ENCODE results near the gene SSNA1. TPM values are rescaled to one million over a fixed set of nuclear protein-coding genes. Genes with fewer than 3 reads are reported as not detected.
A peak's percentile ranks its signal among the peaks of the same experiment; 100 is the strongest.

The SSNA1 gene
- total and polyA plus RNA-seq, 4 experiments from 2014 or later: 48.6 to 161 (median 83.1) TPM

DNA sequence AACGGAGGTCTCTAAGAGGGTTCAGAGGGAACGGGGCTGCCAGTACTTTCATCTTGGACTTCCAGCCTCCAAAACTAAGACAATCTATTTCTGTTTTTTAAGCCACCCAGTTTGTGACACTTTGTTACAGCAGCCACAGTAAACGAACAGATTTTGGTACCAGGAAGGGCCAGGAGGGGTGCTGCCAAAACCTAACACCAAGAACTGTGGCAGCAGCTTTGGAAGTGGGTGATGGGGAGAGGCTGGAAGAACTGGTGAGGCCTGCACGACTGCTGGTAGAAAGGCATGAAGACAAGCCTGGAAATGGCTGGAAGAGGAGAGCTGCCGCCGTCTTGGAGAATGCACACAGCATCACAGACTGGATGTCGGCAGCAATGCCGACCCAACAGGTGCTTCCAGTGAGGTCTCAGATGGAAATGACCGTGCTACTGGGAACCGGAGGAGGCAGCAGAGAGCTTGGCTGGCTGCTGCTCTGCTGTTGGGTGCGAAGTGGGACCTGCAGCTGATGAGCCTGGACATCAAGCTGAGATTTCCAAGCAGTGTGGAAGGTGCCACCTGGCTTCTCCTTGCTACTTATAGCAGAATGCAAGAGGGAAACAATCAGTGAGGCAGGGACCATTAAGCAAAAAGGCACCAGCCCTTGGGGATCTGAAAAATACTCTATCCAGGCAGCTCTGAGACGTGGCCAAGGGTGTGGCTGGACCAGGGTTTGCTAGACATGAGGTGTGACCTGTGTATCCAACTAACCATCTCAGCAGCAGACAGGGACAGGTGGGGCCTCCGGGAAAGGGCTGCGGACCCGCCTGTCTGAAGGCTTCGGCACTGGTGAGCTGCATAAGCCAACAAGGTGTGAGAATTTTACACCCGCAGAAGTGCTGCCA is 11.9 kb upstream of the SSNA1 start:
- DNase-seq: peak in 3 of 5 donors; percentile 21 to 31 (median 23)
- H3K4me1 ChIP-seq (ENCODE audit: insufficient read depth, low read length): no peaks in the 10 kb centered on the region
- ChIA-PET POLR2A (ENCODE audit: partially characterized antibody) (interaction anchor here (0.8 to 2.5 kb wide), 5 partner anchors 12 to 64 kb away, joined by 3 to 8 read pairs (median 5); partner anchors contain the start of genes ANAPC2, SSNA1, TPRN and TUBB4B), CTCF (ENCODE audit: partially characterized antibody) (interaction anchor here (0.8 to 1.5 kb wide), 6 partner anchors 12 to 60 kb away, joined by 3 to 4 read pairs (median 4); partner anchors contain the start of genes ANAPC2, RNF224 and SSNA1)
- H3K4me3 Mint-ChIP-seq: peak overlapping the region in 1 of 8 donors; percentile 25
- H3K27ac ChIP-seq (ENCODE audit: low read depth, low read length): no peak overlapping the region
- peaks cover 0 to under 1% of the 10 kb centered on the region in 2 donors for H3K27me3 Mint-ChIP-seq
- peaks cover 12% of the 10 kb centered on the region for H3K36me3 ChIP-seq (ENCODE audit: insufficient read depth, low read length)
- H3K9me3 ChIP-seq (ENCODE audit: control insufficient read depth in 1 of 2, low read length in 2 of 2): no peaks in the 10 kb centered on the region
- intact Hi-C loops (cut with micrococcal nuclease): loop anchor here (1.0 kb wide), 1 partner anchor 51 kb away; the partner anchor contains the start of gene RNF224
- peaks cover 2 to 13% (median 7%) of the 10 kb centered on the region in 4 donors for H3K4me1 Mint-ChIP-seq
- H3K27me3 ChIP-seq (ENCODE audit: insufficient read depth, low read length): peaks cover 4% of the 10 kb centered on the region
- H3K9me3 Mint-ChIP-seq: no peaks in the 10 kb centered on the region
- peaks cover 4 to 17% of the 10 kb centered on the region in 2 donors for H3K36me3 Mint-ChIP-seq
- H3K27ac Mint-ChIP-seq: peak overlapping the region in 2 of 7 donors; percentile 42 to 59
- no peak overlapping the region for H3K4me3 ChIP-seq (ENCODE audit: low read length in 2 of 2)

DNA sequence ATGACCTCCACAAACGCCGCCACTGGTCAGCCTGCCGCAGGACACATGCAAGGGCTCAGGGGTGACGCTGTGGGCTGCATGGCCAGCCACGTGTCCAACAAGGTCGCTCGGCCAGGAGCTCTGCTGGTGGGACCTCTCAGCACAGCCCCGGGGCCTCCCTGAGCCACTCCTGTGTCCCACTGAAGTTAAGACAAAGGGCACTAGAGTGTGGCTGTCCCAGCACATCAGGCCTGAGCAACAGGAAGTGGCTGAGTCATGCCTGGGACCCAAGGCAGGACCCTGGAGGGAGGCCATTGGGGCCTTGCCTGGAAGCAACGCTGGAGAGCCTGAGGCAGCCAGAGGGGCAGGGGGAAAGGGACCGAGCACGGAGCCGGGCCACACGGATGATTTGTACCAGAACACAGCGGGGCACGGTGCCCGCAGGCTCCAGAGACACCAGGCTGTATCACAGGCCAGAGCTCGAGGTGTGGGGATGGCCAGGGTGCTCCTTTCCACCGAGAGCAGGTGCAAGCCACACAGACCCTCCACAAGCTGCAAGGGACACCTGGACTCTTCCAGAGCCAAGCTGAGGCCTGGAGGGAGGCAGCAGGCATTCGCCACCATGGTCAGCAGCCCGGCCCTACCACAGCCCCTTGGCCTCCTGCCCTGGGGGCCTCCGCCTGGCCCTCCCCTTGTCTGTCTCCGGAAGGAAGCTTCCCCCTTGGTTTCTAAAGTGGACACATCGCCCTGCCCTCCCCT is 10.1 kb upstream of the SSNA1 start:
- CTCF ChIA-PET (ENCODE audit: partially characterized antibody): no interaction called here
- peaks cover 9 to 24% of the 10 kb centered on the region in 2 donors for H3K36me3 Mint-ChIP-seq

DNA sequence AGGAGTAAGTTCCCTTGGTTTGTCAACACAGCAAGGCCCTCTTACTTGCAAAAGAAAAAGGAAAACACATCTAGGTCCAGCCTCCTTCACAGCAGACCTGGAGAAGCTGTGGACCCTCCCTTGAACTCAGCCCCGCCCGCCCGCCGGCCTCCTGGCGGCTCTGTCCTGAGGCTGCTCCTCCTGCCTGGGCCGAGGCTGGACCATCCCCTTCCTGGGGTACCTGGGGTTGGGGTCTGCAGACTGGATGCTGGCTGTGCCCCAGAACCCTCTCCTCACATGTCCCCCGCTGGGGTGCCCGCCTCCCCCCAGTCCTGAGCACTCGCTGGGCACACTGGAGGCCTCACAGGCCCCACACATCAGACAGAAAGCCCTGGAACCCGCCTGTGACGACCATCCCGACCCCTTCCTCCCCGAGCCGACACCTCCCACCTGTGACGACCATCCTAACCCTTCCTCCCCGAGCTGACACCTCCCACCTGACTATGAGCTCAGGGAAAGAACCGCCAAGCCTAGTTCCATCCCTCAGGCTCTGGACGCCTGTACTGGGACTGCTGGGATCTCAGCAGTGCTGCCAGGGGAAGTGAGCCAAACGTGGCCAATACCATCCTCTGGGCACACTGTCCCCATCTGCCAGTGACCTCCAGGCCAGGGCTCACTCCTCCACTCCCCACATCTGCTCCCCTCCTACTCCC is 9.4 kb upstream of the SSNA1 start:
- Mint-ChIP-seq H3K27me3 (no peaks in the 10 kb centered on the region), H3K4me1 (peaks cover 3 to 12% (median 7%) of the 10 kb centered on the region in 4 donors), H3K36me3 (peaks cover 10 to 29% of the 10 kb centered on the region in 2 donors), H3K9me3 (no peaks in the 10 kb centered on the region), H3K27ac (no peak overlapping the region), H3K4me3 (no peak overlapping the region)
- POLR2A ChIA-PET (ENCODE audit: partially characterized antibody): no interaction called here
- CTCF ChIA-PET (ENCODE audit: partially characterized antibody): no interaction called here
- no peak for DNase-seq
- Histone ChIP-seq H3K4me3 (ENCODE audit: low read length in 2 of 2) (no peak overlapping the region), H3K4me1 (ENCODE audit: insufficient read depth, low read length) (no peaks in the 10 kb centered on the region), H3K27ac (ENCODE audit: low read depth, low read length) (no peak overlapping the region), H3K27me3 (ENCODE audit: insufficient read depth, low read length) (no peaks in the 10 kb centered on the region), H3K9me3 (ENCODE audit: control insufficient read depth in 1 of 2, low read length in 2 of 2) (no peaks in the 10 kb centered on the region), H3K36me3 (ENCODE audit: insufficient read depth, low read length) (peaks cover 29% of the 10 kb centered on the region)
- intact Hi-C loops (cut with micrococcal nuclease): no loop called here

More for the DNA sequence above, 10.1 kb upstream of the SSNA1 start:
- H3K27ac ChIP-seq (ENCODE audit: low read depth, low read length): no peak overlapping the region
- H3K27me3 ChIP-seq (ENCODE audit: insufficient read depth, low read length): no peaks in the 10 kb centered on the region
- H3K9me3 Mint-ChIP-seq: no peaks in the 10 kb centered on the region
- intact Hi-C loops (cut with micrococcal nuclease): no loop called here
- no peak for DNase-seq
- no peaks in the 10 kb centered on the region for H3K9me3 ChIP-seq (ENCODE audit: control insufficient read depth in 1 of 2, low read length in 2 of 2)
- peaks cover 22% of the 10 kb centered on the region for H3K36me3 ChIP-seq (ENCODE audit: insufficient read depth, low read length)
- peaks cover 2 to 10% (median 7%) of the 10 kb centered on the region in 4 donors for H3K4me1 Mint-ChIP-seq
- H3K27ac Mint-ChIP-seq: no peak overlapping the region
- H3K4me3 Mint-ChIP-seq: no peak overlapping the region
- POLR2A ChIA-PET (ENCODE audit: partially characterized antibody): no interaction called here
- no peaks in the 10 kb centered on the region for H3K4me1 ChIP-seq (ENCODE audit: insufficient read depth, low read length)
- no peaks in the 10 kb centered on the region for H3K27me3 Mint-ChIP-seq
- H3K4me3 ChIP-seq (ENCODE audit: low read length in 2 of 2): no peak overlapping the region

DNA sequence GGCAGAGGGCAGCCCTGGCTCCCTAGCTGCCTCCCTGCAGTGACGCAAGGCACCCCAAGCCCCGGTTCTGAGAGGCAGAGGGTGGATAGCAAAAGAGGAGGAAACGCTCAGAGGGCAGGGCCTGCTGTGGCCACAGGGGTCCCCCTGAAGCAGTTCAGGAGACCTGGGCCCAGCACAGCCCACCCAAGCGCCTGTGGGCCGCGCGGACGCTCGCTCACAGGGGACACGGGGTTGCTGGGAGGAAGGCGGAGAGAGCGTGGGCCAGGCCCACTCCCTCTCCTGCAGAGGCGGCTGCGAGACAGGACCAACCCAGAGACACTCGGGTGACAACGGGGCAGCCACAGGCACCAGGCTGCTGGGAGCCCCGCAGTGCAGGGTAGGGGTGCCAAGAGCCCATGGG is 8.7 kb upstream of the SSNA1 start:
- peaks cover 31% of the 10 kb centered on the region for H3K36me3 ChIP-seq (ENCODE audit: insufficient read depth, low read length)
- no peak overlapping the region for H3K4me3 ChIP-seq (ENCODE audit: low read length in 2 of 2)
- intact Hi-C loops (cut with micrococcal nuclease): no loop called here
- H3K9me3 Mint-ChIP-seq: peaks cover 0 to 2% (median 0%) of the 10 kb centered on the region in 8 donors
- no peak overlapping the region for H3K27ac Mint-ChIP-seq
- no peaks in the 10 kb centered on the region for H3K27me3 Mint-ChIP-seq
- H3K9me3 ChIP-seq (ENCODE audit: control insufficient read depth in 1 of 2, low read length in 2 of 2): no peaks in the 10 kb centered on the region
- H3K4me1 Mint-ChIP-seq: peaks cover 7 to 19% (median 8%) of the 10 kb centered on the region in 4 donors
- DNase-seq: no peak
- ChIA-PET POLR2A (ENCODE audit: partially characterized antibody) (no interaction called here), CTCF (ENCODE audit: partially characterized antibody) (no interaction called here)
- peaks cover 15 to 33% of the 10 kb centered on the region in 2 donors for H3K36me3 Mint-ChIP-seq
- H3K27me3 ChIP-seq (ENCODE audit: insufficient read depth, low read length): no peaks in the 10 kb centered on the region
- no peaks in the 10 kb centered on the region for H3K4me1 ChIP-seq (ENCODE audit: insufficient read depth, low read length)
- H3K27ac ChIP-seq (ENCODE audit: low read depth, low read length): no peak overlapping the region
- no peak overlapping the region for H3K4me3 Mint-ChIP-seq

DNA sequence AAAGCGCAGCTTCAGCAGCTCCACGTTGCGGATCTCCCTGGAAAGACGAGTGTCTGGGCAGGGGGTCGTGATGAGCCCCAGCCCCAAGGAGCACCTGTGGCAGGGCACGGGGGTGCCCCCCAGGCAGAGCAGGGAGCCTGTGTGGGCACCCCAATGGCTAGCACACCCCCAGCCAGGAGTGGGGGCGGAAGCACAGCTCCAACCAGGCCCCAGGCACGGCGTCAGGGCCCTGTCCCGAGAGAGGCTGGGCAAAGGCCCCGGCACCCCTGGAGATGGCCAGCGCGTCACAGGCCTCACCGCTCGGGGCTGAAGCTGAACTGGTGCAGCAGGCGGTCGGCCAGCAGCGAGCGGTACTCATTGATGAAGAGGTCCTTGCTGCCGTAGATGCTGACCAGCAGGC is 8.0 kb upstream of the SSNA1 start:
- peaks cover 7 to 22% (median 8%) of the 10 kb centered on the region in 4 donors for H3K4me1 Mint-ChIP-seq
- no peak overlapping the region for H3K4me3 ChIP-seq (ENCODE audit: low read length in 2 of 2)
- peaks cover 15 to 33% of the 10 kb centered on the region in 2 donors for H3K36me3 Mint-ChIP-seq
- DNase-seq: no peak
- H3K9me3 ChIP-seq (ENCODE audit: control insufficient read depth in 1 of 2, low read length in 2 of 2): no peaks in the 10 kb centered on the region
- peaks cover 0 to 2% (median 0%) of the 10 kb centered on the region in 8 donors for H3K9me3 Mint-ChIP-seq
- intact Hi-C loops (cut with micrococcal nuclease): no loop called here
- H3K27me3 ChIP-seq (ENCODE audit: insufficient read depth, low read length): no peaks in the 10 kb centered on the region
- H3K27ac Mint-ChIP-seq: no peak overlapping the region
- H3K4me3 Mint-ChIP-seq: no peak overlapping the region
- CTCF ChIA-PET (ENCODE audit: partially characterized antibody): no interaction called here
- peaks cover under 1% of the 10 kb centered on the region for H3K4me1 ChIP-seq (ENCODE audit: insufficient read depth, low read length)
- peaks cover 34% of the 10 kb centered on the region for H3K36me3 ChIP-seq (ENCODE audit: insufficient read depth, low read length)
- no peaks in the 10 kb centered on the region for H3K27me3 Mint-ChIP-seq
- no peak overlapping the region for H3K27ac ChIP-seq (ENCODE audit: low read depth, low read length)
- POLR2A ChIA-PET (ENCODE audit: partially characterized antibody): interaction anchor here (1.4 kb wide), 2 partner anchors 21 to 53 kb away, joined by 3 read pairs; no protein-coding TSS in a partner anchor

DNA sequence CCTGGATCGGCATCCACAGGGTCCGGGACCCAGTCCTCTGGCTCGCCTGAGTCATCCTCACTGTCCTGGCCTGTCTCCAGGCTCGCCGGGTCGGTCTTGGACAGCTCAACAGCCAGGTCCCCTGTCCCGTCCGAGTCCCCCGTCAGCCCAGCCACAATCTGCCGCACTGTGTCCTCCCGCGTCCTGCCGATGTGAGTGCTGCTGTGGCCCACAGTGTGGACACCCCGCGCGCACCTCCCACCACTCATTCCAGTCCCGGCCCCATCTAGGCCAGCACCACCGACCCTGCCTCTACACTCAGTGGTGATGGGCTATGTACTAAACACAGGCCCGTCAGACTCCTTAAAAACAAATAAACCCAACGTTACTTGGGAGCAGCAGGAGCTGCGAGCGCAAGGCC is 6.8 kb upstream of the SSNA1 start:
- DNase-seq: no peak
- H3K4me3 ChIP-seq (ENCODE audit: low read length in 2 of 2): no peak overlapping the region
- peaks cover 11% of the 10 kb centered on the region for H3K4me1 ChIP-seq (ENCODE audit: insufficient read depth, low read length)
- no peak overlapping the region for H3K27ac ChIP-seq (ENCODE audit: low read depth, low read length)
- intact Hi-C loops (cut with micrococcal nuclease): no loop called here
- no peaks in the 10 kb centered on the region for H3K27me3 ChIP-seq (ENCODE audit: insufficient read depth, low read length)
- peaks cover 3 to 26% (median 9%) of the 10 kb centered on the region in 4 donors for H3K4me1 Mint-ChIP-seq
- no peak overlapping the region for H3K27ac Mint-ChIP-seq
- CTCF ChIA-PET (ENCODE audit: partially characterized antibody): interaction anchor here (1.1 kb wide), 1 partner anchor 63 kb away, joined by 3 read pairs; no protein-coding TSS in a partner anchor
- H3K9me3 Mint-ChIP-seq: peaks cover 0 to 2% (median 0%) of the 10 kb centered on the region in 8 donors
- POLR2A ChIA-PET (ENCODE audit: partially characterized antibody): interaction anchor here (1.4 kb wide), 2 partner anchors 19 to 54 kb away, joined by 3 read pairs; no protein-coding TSS in a partner anchor
- no peaks in the 10 kb centered on the region for H3K9me3 ChIP-seq (ENCODE audit: control insufficient read depth in 1 of 2, low read length in 2 of 2)
- H3K36me3 ChIP-seq (ENCODE audit: insufficient read depth, low read length): peaks cover 39% of the 10 kb centered on the region
- H3K36me3 Mint-ChIP-seq: peaks cover 15 to 31% of the 10 kb centered on the region in 2 donors
- H3K27me3 Mint-ChIP-seq: no peaks in the 10 kb centered on the region
- H3K4me3 Mint-ChIP-seq: no peak overlapping the region

Measured in CD4-positive, alpha-beta memory T cell (primary cell).